Activated naive CD8-positive, alpha-beta T cell treated with anti-CD3 and anti-CD28 coated beads for 36 hours (primary cell): ENCODE measurements around the gene OR13J1. TPM values are rescaled to one million over a fixed set of nuclear protein-coding genes. Genes with fewer than 3 reads are reported as not detected.
"Not testable (repeated sequence)": the region's sequence is repeated elsewhere in the genome, so short reads cannot be mapped to it uniquely, and the experiment has no call there.

Experiments
- DNase-seq: peaks from one replicate; pipeline ENCODE4 v3.0.0; 2021
- H3K27ac Mint-ChIP-seq: one replicate; pipeline ENCODE4 v1.8.0; 2022; ENCODE audit warnings: mild to moderate bottlenecking, moderate library complexity, mixed read lengths
- H3K27me3 Mint-ChIP-seq: one replicate; pipeline ENCODE4 v1.8.0; 2022; ENCODE audit warnings: mild to moderate bottlenecking, mixed read lengths
- H3K36me3 Mint-ChIP-seq: one replicate; pipeline ENCODE4 v1.8.0; 2021; ENCODE audit warnings: mild to moderate bottlenecking, mixed read lengths
- H3K4me1 Mint-ChIP-seq: one replicate; pipeline ENCODE4 v1.8.0; 2021; ENCODE audit warnings: mixed read lengths
- H3K4me3 Mint-ChIP-seq: one replicate; pipeline ENCODE4 v1.8.0; 2022; ENCODE audit warnings: mild to moderate bottlenecking, moderate library complexity, mixed read lengths
- H3K9me3 Mint-ChIP-seq: one replicate; pipeline ENCODE4 v1.8.0; 2022; ENCODE audit warnings: mixed read lengths
- total RNA-seq, 2 experiments: library from RNA; stranded (reverse); gene quantifications; one replicate each; pipeline ENCODE4 v1.2.3, GENCODE V29; 2021

Gene OR13J1, protein sequence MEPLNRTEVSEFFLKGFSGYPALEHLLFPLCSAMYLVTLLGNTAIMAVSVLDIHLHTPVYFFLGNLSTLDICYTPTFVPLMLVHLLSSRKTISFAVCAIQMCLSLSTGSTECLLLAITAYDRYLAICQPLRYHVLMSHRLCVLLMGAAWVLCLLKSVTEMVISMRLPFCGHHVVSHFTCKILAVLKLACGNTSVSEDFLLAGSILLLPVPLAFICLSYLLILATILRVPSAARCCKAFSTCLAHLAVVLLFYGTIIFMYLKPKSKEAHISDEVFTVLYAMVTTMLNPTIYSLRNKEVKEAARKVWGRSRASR
- total RNA-seq: not detected

DNA sequence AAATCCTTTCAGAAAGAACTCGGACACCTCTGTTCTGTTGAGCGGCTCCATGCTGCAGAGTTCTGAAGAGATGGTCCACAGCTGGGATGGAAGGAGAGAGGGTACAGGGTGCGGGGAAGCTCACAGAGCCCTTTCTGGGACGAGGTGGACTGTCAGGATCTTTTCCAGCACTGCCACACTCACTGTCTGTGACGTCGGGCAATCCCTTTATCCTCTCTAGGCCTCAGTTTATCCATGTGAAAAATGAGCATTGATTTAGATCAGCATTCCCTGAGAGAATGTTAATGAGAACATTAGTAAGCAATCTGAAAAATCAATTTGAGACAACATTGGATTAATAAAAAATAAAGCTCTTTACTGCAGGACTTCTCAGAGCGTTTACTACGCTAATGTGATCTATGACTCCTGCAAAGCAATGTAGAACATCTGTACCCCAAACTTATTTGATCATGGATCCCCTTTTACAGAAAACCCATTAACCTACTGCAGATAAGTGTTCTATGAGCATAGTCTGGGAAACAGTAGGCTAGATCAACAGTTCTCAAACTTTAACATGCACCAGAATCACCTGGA is at the start of gene OR13J1:
Gene OR13J1 (minus strand): TSS at position 51 of the 573 bp plus-strand sequence. CDS start 0 bp downstream, at position 51.
- no peak within 1 kb of the TSS for H3K27ac Mint-ChIP-seq
- DNase-seq: no peak
- no peak within 1 kb of the TSS for H3K4me3 Mint-ChIP-seq
- H3K9me3 Mint-ChIP-seq: no peaks in the 10 kb centered on the region
- H3K4me1 Mint-ChIP-seq: no peaks in the 10 kb centered on the region
- no peaks in the 10 kb centered on the region for H3K36me3 Mint-ChIP-seq
- H3K27me3 Mint-ChIP-seq: peaks cover 6% of the 10 kb centered on the region

DNA sequence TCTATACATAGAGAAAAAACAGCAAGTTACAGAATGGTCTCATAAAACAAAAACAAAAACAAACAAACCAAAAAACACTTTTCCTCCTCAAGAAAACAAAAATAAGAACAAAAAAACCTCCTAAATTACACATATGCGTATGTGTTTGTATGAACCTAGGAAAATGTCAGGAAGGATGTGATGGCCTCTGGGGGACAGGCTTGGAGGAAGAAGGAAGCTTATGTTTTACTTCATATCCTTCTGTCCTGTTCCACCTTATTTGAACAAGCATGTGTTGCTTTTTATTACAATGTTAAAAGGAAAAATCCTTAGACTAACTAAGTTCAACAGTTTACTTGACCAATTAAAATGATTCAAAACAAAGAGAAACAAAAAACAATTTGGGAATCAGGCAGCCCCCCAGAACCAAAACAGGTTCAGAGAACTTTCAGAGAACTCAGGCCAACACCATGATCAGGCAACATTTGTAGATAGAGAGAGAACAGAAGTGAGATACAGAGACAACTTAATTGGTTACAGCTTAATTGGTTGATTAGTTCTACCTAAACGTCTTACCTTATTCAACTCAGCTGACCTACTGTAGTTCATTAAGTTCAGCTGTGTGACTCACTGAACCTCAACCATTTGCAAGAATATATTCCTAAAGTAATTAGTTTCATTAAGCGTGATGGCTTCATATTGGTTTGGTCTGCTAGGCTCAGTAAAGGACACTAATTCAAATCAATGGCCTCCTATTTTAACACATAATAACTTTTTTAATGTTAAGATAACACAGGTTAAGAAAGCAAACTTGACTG is 49.2 kb upstream of the OR13J1 start:
- DNase-seq: no peak
- Mint-ChIP-seq H3K4me3 (no peak overlapping the region), H3K9me3 (no peaks in the 10 kb centered on the region), H3K27me3 (no peaks in the 10 kb centered on the region), H3K27ac (no peak overlapping the region), H3K4me1 (peaks cover 16% of the 10 kb centered on the region), H3K36me3 (no peaks in the 10 kb centered on the region)

DNA sequence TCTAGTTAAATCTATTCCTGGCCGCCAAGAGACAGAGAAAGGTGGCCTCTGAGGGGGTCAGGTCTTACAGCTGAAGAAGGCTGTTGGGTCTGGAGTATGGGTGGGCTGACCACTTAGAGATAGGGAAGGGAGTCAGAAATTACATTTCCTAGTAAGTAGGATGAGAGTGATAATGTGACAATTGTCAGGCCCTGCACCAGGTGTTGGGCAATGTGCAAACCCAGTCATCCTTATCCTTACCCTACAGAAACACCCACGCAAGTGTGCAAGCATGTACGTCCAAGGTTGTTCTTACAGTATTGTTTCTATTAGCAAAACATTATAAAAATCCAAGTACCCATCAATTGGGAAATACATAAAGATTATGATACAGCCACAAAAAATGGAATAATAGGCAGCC is 48.6 kb upstream of the OR13J1 start:
- H3K4me3 Mint-ChIP-seq: no peak overlapping the region
- no peak overlapping the region for H3K27ac Mint-ChIP-seq
- DNase-seq: no peak
- H3K9me3 Mint-ChIP-seq: no peaks in the 10 kb centered on the region
- no peaks in the 10 kb centered on the region for H3K36me3 Mint-ChIP-seq
- peaks cover 10% of the 10 kb centered on the region for H3K4me1 Mint-ChIP-seq
- H3K27me3 Mint-ChIP-seq: no peaks in the 10 kb centered on the region

DNA sequence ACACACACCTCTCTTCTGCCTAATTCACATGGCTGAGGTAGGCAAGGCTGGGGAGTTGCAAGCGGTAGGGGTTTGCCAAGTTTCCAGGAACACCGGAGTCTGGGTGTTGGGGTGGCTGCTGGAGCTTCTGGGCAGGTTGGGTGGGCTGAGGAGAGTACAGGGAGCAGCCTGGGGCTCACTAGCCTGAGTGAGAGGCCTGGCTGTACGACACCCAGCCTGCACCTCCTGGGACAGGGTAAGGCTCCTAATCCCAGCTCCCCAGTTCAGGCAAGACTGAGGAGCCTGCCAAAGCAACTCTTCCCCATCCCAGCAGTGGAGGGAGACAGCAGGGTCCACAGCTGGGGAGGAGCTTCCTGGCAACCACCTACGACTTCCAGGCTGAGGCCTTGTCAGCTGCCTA is 47.1 kb upstream of the OR13J1 start:
- Mint-ChIP-seq H3K9me3 (no peaks in the 10 kb centered on the region), H3K36me3 (no peaks in the 10 kb centered on the region), H3K27ac (no peak overlapping the region), H3K4me1 (no peaks in the 10 kb centered on the region), H3K4me3 (no peak overlapping the region), H3K27me3 (no peaks in the 10 kb centered on the region)
- no peak for DNase-seq

DNA sequence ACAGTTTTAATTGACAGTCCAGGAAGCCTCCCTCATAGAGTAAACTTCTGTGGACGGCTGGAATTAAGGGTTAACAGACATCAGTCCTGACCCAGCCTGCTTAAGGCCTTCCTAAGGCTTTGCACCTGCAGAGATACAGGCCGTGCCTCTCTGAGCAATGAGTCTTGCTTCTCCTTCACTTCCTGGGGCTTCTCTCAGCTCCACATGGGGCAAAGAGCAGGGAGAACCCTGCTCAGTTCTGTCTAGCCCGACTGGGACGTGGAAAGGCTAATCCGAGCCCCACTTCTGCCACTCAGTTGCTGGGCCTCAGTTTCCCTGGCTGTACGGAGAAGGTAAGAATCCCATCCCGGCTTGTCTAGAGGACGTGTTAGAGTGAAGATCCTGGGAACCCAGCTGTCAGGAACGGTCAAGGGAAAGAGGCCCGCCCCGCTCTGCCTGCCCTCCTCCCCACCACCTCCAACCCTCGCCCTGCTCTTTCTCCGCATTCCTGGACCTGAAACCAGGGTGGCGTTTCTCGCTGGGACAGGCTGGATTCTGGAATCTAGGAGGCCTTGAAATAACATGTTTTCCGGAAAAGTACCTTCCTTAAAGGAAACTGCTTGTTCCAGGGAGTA is 45.6 kb upstream of the OR13J1 start:
- no peak overlapping the region for H3K4me3 Mint-ChIP-seq
- DNase-seq: no peak
- H3K27ac Mint-ChIP-seq: no peak overlapping the region
- H3K36me3 Mint-ChIP-seq: no peaks in the 10 kb centered on the region
- no peaks in the 10 kb centered on the region for H3K27me3 Mint-ChIP-seq
- H3K9me3 Mint-ChIP-seq: no peaks in the 10 kb centered on the region
- H3K4me1 Mint-ChIP-seq: peaks cover 11% of the 10 kb centered on the region

DNA sequence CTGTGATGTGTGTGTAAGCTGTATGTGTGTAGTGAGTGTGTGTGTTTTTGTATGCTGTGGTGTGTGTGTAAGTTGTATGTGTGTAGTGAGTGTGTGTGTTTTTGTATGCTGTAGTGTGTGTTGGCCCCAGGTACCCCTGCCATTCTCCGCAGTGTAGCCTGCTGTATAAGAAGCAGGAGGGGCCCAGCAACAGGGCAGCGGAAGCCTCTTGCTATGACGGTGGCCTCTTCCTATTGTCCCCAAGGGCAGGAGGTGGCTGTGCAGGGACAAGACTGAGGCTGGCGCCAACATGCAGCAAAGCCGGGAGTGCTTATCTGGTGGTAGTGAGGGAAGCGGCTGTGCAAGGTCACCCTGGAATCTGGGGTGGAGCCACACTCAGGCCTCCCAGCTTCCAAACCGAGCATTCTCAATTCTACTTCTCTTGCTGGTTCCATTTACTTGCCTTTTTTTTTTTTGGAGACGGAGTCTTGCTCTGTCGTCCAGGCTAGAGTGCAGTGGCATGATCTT is 44.2 kb upstream of the OR13J1 start:
- peaks cover 19% of the 10 kb centered on the region for H3K4me1 Mint-ChIP-seq
- no peaks in the 10 kb centered on the region for H3K36me3 Mint-ChIP-seq
- no peak for DNase-seq
- H3K27me3 Mint-ChIP-seq: no peaks in the 10 kb centered on the region
- H3K4me3 Mint-ChIP-seq: no peak overlapping the region
- H3K9me3 Mint-ChIP-seq: no peaks in the 10 kb centered on the region
- H3K27ac Mint-ChIP-seq: no peak overlapping the region

DNA sequence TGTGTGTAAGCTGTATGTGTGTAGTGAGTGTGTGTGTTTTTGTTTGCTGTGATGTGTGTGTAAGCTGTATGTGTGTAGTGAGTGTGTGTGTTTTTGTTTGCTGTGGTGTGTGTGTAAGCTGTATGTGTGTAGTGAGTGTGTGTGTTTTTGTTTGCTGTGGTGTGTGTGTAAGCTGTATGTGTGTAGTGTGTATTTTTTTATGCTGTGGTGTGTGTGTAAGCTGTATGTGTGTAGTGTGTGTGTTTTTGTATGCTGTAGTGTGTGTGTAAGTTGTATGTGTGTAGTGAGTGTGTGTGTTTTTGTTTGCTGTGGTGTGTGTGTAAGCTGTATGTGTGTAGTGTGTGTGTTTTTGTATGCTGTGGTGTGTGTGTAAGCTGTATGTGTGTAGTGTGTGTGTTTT is 43.2 kb upstream of the OR13J1 start:
- not testable (repeated sequence) for H3K27ac Mint-ChIP-seq, H3K27me3 Mint-ChIP-seq, DNase-seq, H3K9me3 Mint-ChIP-seq, H3K36me3 Mint-ChIP-seq, H3K4me3 Mint-ChIP-seq
- H3K4me1 Mint-ChIP-seq: peaks cover 28% of the 10 kb centered on the region

DNA sequence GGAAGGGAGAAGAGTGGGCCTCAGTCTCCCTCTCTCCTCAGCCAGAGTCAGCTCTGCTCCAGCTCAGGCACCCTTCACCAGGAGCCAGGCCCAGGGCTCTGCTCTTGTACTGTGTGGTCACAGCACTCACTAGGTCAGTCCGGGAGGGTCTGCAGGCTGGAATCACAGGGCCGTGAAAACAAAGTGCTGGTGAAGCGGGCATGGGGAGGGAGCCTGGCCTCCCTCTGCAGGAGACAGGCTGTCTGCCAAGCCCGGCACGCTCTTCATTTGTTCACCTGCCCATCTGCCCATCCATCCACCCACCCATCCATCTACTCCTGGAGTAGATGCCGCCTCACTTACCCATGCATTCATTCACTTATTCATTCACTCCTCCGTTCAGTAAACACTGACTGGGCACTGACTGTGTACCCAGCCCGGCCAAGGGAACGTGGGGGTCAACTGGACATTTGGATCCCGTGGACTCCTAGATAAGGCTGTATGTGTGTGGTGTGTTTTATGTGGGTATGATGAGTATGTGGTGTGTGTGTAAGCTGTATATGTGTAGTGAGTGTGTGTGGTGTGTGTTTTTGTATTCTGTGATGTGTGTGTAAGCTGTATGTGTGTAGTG is 42.7 kb upstream of the OR13J1 start:
- Mint-ChIP-seq H3K27me3 (no peaks in the 10 kb centered on the region), H3K4me1 (peaks cover 33% of the 10 kb centered on the region), H3K4me3 (no peak overlapping the region), H3K9me3 (no peaks in the 10 kb centered on the region), H3K36me3 (no peaks in the 10 kb centered on the region), H3K27ac (no peak overlapping the region)
- no peak for DNase-seq

DNA sequence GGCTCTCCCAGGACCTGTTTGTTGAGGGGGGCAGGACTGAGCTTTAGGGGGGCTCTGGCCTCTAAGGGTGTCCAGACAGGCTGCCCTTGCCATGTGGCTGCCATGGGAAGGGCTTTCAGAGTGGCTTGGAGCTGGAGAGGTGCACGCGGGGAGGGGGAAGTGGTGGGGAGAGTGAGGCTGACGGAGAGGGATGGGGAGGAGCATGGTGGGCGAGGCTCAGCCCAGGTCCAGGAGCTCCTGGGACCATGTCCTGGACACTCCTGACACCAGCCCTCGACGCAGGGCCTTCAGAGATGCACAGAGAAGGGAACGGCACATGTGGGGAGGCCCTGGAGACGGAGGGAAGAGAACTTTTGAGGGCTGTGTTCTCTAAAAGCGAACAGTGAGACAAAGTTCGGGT is 41.5 kb upstream of the OR13J1 start:
- H3K27ac Mint-ChIP-seq: no peak overlapping the region
- no peaks in the 10 kb centered on the region for H3K36me3 Mint-ChIP-seq
- no peak overlapping the region for H3K4me3 Mint-ChIP-seq
- H3K9me3 Mint-ChIP-seq: no peaks in the 10 kb centered on the region
- H3K4me1 Mint-ChIP-seq: peaks cover 36% of the 10 kb centered on the region
- DNase-seq: no peak
- H3K27me3 Mint-ChIP-seq: no peaks in the 10 kb centered on the region

DNA sequence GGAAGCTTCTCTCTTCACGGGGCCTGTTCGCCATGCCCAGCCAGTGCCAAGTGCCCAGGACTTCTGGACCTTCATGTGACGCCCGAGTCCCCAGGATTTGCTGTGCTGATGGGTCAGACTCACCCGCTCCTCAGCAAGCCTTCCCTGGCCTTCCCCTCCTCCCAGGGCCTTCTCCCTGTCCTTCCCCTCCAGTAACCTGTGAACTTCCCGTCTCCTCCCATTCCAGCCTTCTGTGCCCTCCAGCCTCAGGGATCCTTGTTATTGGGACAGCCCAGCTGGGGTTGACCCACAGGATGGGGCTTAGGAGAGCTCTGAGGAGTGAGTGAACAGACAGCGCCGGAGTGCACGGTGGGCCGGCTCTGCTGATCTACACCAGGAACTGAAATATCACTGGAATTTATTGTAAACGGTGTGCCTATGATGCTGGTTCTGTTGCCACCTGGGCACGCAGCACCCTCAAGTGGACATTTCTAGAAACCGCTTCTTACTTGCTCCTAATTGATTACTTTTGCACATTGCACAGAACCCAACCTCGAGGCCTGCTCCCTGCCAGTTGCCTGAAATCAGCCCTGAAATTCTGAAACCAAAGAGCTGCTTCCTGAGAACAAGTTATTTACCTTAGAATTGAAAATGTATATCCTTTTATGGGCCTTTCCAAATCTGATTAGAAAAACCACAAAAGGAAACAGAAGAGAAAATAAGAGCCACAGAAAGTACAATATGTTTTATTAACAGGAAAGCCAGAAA is 40.6 kb upstream of the OR13J1 start:
- Mint-ChIP-seq H3K27me3 (no peaks in the 10 kb centered on the region), H3K27ac (peak overlapping the region; percentile 87), H3K9me3 (no peaks in the 10 kb centered on the region), H3K4me1 (peaks cover 36% of the 10 kb centered on the region), H3K4me3 (peak overlapping the region; percentile 15), H3K36me3 (no peaks in the 10 kb centered on the region)
- peak; percentile 35 for DNase-seq

DNA sequence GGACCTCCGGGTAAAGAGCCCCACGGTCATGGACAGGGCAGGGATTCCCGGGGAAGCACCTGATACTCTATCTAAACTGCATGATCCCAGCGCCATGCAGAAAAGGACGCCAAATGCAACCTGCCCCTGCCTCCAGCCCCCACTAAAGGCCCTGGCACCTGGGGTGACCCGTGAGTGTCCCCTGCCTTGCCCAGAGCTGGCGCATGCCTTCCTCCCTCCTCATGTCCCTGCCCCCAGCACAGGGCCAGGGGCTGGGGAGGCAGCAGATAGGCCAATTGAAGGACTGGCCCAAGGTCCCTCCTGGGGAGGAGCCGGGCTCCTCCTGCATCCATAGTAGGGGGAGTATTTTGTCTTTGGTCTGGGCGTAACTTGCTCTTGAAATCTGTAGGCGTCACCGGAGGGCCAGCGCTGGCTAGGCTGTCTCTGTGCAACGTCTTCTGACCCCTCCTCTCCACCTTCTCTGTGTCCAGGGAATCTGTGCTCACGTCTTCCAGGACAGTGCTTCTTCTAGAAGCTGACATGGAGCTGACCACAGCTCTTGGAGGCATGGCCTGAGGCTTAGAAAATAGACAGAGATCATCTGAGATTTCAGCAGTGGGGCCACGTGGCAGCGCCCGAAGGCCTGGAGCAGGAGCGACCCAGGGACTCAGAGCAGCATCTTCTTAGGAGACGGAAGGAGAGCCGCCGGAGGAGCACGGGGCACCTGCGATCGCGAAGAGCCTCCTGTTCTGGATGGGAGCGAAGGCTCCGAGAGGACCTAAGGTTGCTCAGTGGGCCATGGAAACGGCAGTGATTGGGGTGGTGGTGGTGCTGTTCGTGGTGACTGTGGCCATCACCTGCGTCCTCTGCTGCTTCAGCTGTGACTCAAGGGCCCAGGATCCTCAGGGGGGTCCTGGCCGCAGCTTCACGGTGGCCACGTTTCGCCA is 39.7 kb upstream of the OR13J1 start:
- Mint-ChIP-seq H3K4me3 (no peak overlapping the region), H3K9me3 (no peaks in the 10 kb centered on the region), H3K27me3 (no peaks in the 10 kb centered on the region), H3K36me3 (no peaks in the 10 kb centered on the region), H3K27ac (no peak overlapping the region), H3K4me1 (peaks cover 36% of the 10 kb centered on the region)
- DNase-seq: no peak

DNA sequence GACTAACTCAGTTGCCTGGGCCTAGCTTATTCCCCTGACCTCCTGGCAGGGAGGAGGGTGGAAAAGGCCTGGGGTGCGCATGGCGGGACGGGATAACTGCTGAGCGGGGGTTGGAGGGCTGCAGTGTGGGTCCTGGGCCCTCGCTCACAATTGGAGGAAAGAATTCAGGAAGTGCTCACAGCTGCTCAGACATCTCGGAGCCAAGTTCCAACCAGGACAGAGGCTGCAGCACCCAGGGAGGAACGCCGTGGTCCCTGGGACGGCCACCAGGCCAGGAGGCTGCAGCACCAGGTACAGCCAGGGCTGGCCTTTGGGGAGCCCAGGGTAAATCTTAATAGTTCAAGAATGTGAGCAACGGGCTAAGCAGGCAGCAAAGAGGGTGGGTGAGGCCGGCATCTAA is 39.1 kb upstream of the OR13J1 start, which contains the start of gene SPAAR:
Gene SPAAR (plus strand): TSS at position 217 of the 400 bp plus-strand sequence. CDS start 974 bp downstream, outside the sequence.
- H3K27me3 Mint-ChIP-seq: no peaks in the 10 kb centered on the region
- peaks cover 36% of the 10 kb centered on the region for H3K4me1 Mint-ChIP-seq
- no peak within 1 kb of the TSS for H3K4me3 Mint-ChIP-seq
- no peaks in the 10 kb centered on the region for H3K9me3 Mint-ChIP-seq
- no peak within 1 kb of the TSS for H3K27ac Mint-ChIP-seq
- no peak for DNase-seq
- no peaks in the 10 kb centered on the region for H3K36me3 Mint-ChIP-seq

DNA sequence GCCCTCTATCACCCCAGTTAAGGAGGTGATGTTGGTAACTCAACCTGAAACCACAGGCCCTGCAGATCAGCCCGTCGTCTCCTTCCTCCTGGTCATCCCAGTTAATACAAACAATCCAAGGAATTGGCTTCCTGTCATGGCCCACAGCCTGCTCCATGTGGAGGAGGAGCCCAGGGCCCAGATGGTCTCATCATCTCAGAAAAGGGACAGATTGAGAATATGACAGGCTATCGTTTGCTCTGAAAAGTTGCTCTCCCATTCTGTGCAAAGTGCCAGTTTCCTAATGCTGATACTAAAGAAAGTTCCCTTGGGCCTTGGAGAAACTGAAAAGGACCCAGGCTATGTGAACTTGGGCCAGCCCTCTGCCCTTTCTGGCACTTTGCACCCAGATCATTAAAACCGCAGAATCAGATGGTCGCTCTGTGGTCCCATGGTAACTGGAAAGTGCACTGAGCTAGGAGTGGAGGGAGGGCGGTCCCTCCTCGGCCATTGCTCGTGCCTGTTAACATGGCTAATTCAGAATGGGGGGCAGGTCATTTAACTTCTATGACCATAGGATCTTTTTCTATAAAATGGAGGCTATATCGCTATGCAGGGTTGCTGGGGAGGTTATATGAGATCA is 38.4 kb upstream of the OR13J1 start:
- Mint-ChIP-seq H3K4me1 (peaks cover 36% of the 10 kb centered on the region), H3K9me3 (no peaks in the 10 kb centered on the region), H3K27ac (no peak overlapping the region), H3K36me3 (no peaks in the 10 kb centered on the region), H3K27me3 (no peaks in the 10 kb centered on the region), H3K4me3 (no peak overlapping the region)
- DNase-seq: no peak
